ENCODE data around the gene NKX2-2.

Gene NKX2-2

DNA sequence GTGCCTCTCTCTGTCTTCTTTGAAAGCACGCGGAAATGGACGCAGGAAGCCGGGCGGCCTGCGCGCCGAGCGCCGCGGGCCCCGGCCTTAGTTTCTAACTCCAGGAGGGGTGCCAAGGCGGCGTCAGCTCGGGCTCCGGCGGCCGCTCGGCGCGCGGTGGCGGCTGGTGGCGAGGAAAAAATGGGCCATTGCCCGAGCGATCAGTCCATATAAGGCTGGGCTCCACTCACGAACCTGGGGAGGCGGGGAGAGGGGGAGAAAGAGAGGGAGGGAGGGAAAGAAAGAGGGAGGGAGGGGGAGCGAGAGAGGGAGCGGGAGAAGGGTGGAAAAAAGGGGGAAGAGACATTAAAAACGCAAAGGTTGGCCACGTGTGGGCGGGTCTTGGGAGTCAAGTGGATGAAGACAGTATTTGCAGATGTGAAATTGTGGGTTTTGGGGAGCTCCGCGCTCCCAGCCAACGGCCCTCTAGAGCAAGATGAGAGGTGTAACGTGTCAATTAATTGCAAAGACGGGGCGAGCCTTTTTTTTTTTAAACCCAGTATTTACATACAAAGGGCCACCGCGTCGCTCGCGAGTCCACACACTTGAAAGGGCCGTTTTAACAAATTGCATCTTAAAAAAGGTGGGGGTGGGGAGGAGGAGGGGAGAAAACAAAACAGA, at the start of gene NKX2-2:
Gene NKX2-2 (minus strand): TSS at position 184 of the 660 bp plus-strand sequence. CDS start 395 bp downstream, outside the sequence.
- DNase-seq = no peak

GRCh38 chr20:21562656-21563055, 48.8 kb upstream of the NKX2-2 start:
- no peak for DNase-seq

GRCh38 chr20:21559305-21559704, 45.4 kb upstream of the NKX2-2 start:
- no peak for DNase-seq

- no peak for DNase-seq
These were observed 43.6 kb upstream of the NKX2-2 start for GRCh38 chr20:21557241-21558020.

DNA sequence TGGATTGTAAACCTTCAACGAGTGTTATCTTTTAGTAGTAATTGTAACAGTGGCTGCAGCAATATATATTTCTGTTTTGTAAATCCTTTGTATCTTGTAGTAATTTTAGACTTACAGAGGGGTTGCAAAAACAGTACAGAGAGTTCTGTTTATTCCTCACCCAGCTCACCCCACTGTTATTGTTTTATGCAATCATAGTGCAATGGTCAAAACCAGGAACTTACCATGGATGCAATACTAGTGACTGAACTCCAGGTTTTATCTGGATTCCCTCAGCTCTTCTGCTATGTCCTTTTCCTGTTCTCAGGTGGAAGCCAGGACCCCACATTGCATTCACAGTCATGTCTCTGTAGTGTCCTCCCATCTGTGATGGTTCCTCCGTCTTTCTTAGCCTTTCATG, 42.5 kb upstream of the NKX2-2 start:
- DNase-seq = no peak

DNA sequence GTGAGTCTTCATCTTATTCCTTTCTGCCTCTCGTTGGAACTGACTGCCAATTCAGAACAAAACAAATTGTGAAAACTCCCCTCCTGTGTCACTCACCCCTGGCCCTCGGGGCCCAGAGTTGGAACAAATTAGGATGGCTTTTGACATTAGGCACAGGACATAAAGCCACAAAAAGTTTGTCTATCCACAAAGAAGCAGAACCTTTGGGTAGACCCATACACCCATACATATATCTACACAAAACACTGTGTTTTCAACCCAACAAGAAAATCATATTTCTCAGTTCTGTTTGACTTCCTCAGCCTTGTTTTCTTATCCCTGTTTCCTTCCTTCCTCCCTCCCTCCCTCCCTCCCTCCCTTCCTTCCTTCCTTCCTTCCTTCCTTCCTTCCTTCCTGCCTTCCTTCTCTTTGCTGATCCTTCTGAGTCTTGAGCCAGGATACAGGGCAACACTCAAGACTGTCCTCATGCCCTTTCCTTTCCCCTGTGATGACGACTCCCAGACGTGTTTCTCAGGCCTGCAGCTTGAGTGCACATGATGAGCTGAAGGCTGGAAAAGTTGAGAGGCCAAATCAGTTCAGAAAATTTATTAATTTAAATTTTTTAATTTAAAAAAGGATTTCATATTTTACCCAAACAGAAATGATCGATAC, 41.7 kb upstream of the NKX2-2 start:
- no peak for DNase-seq

GRCh38 chr20:21554985-21555384, 41.1 kb upstream of the NKX2-2 start:
- DNase-seq = no peak

GRCh38 chr20:21554376-21554890, 40.6 kb upstream of the NKX2-2 start:
- DNase-seq = no peak

- no peak for DNase-seq
These were observed 36.7 kb upstream of the NKX2-2 start for GRCh38 chr20:21550587-21550986.

- no peak for DNase-seq
These were observed 34.6 kb upstream of the NKX2-2 start for GRCh38 chr20:21548390-21549035.

- no peak for DNase-seq
These were observed 32.5 kb upstream of the NKX2-2 start for GRCh38 chr20:21546355-21546754.

DNA sequence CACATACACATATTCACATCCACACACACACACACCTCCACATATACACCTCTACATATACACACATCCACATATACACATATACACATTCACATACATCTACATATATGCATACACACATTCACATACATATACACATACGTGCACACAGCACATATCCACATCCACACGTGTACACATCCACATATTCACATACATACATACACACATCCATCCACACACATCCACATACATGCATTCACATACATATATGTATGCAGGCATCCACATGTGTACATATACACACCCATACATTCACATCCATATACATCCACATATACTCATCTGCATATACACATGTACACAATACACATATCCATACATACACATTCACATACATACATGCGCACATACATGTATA, 25.6 kb upstream of the NKX2-2 start:
- DNase-seq = no peak

- no peak for DNase-seq
These were observed 21.0 kb upstream of the NKX2-2 start for GRCh38 chr20:21534886-21535285.

- peak; percentile 99 for DNase-seq
These were observed 20.6 kb upstream of the NKX2-2 start for GRCh38 chr20:21534453-21534852.

- peak; percentile 86 for DNase-seq
These were observed 16.0 kb upstream of the NKX2-2 start for GRCh38 chr20:21529863-21530262.

DNA sequence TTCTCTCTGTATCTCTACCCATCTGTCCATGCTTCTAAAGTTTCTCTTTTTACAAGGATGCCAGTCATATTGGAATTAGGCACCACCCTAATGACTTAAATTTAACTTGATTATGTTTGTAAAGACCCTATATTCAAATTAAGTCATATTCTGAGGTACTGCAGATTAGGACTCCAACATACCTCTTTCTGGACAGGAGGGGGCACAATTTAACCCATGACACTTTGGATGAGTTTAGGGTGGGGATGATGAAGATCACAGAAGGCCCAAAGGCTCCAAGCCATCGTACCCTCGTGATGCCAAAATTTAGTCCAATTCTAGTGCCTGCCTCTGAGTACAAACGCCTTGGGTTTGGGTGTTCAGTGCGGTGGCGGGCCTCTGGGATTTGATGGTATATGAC, 15.0 kb upstream of the NKX2-2 start:
- no peak for DNase-seq

DNA sequence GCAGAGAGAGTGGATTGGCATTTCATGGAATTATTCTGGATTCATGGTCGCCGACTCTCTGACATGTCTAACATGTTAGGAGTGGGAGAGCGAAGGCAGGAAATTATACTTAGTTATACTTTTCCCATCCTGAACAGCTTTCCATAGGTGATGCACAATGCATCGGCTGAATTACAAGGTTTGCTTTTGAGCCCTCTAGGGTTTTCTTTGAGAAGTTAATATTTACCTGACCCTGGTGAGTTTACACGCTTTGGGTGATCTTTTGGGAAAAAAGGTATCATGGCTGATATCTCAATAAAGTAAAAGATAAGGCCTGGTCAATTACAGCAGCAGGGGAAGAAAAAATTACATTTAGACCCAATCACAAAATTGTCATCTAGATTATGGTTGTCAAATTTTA, 14.0 kb upstream of the NKX2-2 start:
- DNase-seq = no peak

GRCh38 chr20:21526776-21527175, 12.9 kb upstream of the NKX2-2 start:
- no peak for DNase-seq

GRCh38 chr20:21523895-21524294, 10.0 kb upstream of the NKX2-2 start:
- DNase-seq = no peak

DNA sequence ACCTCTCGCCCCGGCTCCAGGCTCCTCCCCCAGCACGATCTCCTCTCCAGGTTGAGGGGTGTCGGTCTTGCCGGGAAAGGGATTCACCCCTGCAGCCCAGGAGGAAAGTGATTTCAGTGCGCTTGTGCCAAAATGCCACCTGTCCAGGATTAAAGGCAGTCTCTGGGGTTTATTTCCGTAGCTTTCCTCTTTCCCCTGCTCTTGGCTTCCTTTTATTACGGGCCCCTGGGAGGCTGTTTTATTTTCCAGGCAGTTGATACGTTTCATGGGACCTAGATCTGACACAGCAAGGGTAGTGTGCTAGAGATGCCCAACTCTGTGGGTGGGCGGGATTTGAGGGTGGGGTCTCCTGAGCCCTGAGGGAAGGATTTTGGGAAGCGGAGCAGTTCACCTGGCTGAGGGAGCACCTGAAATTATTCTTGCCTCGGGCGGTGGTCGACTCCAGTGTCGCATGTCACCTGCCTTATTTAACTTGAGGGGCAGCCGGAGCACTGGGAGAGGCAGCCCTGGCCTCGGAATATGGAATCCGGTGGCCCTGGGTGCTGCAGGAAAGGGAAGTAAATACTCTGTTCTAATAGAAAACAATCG, 9.5 kb upstream of the NKX2-2 start:
- DNase-seq = peak; percentile 60

GRCh38 chr20:21522481-21523280, 8.8 kb upstream of the NKX2-2 start:
- DNase-seq = peak; percentile 84

Measured in SHP77 treated with DMSO at 0.1 percent for 48 hours (cell line).